SKM-1 treated with dmso at 0.1 percent for 144 hours (cell line): ENCODE data around the gene EIPR1.

ENCODE experiments used
- DNase-seq: peaks from one replicate; lab custom pipeline; 2025; ENCODE audit not compliant: unreplicated experiment; lab: John Stamatoyannopoulos, UW

EIPR1 gene

GRCh38 chr2:3168230-3168891 is 209.3 kb downstream of the EIPR1 start:
- DNase-seq, result no peak

DNA sequence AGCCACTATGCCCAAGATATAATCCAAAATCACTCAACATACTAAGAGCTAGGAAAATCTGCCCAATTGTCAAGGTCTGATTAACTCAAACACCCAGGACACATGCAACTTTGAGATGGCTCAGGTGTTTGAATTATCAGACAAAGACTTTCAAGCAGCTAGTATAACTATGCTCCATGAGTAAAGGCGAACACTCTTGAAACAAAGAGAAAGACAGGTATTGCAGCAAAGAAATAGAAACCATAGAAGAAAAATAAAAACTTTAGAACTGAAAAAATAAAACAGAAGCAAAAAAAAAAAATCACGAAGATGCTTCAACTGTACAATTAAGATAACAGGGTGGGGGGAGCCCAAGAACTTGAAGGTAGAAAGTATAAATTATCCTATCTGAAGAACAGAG is 214.2 kb downstream of the EIPR1 start:
- no peak for DNase-seq

DNA sequence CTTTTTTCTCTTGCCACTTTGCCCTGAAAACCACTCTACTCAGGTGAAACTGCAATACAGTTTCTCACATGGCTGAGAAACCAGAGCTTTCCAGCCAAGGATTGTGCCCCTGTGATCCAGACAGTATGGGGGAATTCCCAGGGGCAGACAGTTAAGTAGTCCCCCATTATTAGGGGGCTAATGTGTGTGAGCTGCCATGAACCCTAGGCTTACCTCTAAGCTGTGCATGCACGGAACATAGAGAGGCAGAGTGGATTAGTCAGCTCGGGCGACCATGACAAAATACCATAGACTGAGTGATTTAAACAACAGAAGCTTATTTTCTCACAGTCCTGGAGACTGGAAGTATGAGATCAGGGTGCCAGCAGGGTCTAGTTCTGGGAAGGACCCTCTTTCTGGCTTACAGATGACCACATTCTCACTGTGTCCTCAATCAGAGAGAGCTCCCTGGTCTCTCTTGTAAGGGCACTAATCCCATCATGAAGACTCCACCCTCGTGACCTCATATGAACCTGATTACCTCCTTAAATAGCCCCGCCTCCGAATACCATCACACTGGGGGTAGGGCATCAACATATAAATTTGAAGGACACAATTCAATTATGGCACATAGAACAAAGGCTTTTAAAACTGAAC is 215.1 kb downstream of the EIPR1 start:
- DNase-seq, result no peak

DNA sequence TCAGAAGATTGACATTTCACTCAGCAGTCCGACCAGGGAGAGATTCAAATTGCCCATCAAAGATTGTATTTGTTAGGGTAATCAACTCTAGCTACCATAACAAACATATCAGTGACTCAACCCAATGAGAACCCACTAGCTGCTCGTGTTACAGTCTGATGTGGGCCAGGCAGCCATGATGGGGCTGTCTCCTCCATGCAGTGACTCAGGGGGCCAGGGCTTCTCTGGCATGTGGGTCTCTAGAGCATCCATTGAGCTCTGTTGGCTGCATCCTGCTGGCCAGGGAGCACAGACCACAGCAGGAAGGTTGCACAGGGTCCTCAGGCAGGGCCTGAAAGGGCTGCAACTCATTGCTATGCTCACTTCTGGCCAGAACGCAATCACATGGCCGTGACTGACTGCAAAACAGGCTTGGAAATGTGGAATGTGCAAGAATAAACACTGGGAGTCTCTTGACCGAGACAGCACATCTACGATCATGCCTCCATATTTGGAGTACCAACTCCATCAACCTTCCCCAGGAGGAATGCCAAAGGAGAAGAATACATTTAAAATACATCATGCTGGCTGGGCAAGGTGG is 216.8 kb downstream of the EIPR1 start:
- DNase-seq, result no peak

DNA sequence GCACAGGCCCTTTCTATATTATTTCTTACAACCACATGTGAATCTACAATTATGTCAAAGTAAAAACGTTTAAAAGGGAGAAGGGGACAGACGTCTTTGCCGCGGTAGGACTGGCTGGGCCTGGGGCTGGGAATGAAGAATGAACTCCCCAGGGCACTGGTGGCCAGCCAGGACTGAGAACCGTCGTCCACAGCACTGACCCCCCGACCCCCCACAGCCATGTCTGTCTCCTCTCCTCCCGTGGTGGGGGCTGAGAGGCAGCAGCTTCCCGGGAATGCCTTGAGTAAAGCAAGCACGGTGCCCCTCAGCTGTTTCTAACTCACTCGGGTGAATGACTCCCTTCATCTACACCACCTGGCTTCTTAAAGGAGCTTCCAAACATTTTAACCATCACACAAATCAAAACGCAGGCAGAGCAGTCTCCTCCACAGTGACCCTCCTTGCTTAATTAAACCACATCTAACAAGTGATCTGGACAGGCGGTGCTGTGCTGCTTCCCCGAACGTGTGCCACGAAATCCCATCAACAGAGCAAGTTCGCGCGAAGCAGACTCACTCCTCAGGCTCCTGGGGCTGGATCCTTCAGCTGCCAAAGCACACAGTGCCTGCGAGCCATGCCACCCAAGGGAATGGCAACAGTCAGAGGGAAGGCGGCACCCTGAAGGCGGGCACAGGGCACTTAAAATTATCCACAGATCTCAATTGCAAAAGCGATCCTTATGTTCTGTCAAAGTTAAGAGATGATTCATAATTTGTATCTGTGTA is 217.7 kb downstream of the EIPR1 start:
- no peak for DNase-seq

DNA sequence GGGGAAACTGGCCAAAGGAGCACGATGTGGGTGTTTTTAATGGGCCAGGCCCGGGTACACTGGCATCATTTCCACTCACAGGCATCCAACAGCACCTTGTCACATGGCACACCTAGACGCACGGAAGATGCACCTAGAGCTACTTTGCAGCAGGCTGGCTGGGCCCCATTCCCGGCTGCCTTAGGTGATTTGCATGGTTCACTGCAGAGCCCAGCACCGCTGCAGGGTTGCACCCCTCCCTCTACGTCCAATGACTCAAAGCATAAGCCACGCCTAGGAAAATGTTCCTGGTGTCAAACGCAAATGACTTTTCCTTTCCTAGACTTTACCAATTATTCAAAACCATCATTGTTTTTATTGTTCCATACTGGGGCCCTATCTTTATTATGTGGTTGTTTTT is 222.9 kb downstream of the EIPR1 start:
- no peak for DNase-seq

DNA sequence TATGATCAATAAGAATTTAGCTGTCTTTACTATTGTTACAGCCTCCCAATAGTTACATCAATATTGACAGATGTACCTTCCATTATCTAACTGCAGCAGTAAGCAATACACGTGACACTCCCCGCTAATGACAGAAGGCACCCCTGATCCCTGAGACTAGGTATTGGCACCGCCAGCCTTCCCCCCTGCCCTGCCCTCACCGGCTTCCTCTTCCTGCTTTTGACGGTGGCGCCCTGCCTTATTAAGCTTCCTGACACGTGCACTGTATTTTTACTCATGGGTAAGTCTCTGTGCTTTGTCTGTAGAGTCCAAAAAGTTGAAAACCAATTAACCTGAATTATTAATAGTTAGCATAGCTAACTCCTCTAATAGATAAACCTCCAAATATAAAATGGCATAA is 223.5 kb downstream of the EIPR1 start:
- no peak for DNase-seq

- DNase-seq, result no peak
Observed at GRCh38 chr2:3151153-3151918, 226.3 kb downstream of the EIPR1 start.

DNA sequence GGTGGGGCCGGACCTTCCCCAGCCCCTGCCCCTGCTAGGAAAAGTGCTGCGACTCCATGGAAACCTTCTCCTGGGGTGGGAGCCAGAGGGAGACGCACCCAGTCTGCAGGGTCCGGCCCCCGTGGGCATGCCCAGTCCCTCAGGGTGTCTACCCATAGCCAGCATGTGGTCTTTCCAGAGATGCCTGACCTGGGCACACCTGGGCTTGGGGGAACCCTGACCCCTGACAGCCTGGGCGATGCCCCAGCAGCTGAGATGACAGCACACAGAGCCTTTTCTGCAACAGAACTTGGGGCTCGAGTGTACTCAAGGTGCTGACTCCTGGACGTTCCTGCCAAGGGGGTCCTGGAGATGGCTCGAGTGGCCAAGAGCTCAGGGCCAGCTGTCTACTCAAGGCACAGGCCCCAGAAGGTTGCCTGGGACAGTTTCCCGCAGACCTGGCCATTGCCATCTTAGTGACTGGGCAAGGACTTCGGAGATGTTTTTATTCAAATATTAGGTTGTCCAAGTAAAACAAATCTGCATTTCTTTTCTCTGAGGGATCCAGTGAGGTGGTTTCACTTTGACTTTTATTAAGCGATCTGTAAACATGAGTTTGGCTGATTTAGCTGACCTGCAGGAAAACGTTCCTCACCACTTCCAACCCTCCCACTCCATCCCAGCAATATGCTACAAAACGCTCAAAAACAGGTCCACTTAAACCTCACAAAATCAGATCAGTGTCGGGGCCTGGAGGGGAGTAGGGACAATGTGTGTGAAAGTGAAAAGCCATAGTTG is 228.0 kb downstream of the EIPR1 start:
- DNase-seq, result no peak

GRCh38 chr2:3148716-3149115 is 228.9 kb downstream of the EIPR1 start:
- no peak for DNase-seq

DNA sequence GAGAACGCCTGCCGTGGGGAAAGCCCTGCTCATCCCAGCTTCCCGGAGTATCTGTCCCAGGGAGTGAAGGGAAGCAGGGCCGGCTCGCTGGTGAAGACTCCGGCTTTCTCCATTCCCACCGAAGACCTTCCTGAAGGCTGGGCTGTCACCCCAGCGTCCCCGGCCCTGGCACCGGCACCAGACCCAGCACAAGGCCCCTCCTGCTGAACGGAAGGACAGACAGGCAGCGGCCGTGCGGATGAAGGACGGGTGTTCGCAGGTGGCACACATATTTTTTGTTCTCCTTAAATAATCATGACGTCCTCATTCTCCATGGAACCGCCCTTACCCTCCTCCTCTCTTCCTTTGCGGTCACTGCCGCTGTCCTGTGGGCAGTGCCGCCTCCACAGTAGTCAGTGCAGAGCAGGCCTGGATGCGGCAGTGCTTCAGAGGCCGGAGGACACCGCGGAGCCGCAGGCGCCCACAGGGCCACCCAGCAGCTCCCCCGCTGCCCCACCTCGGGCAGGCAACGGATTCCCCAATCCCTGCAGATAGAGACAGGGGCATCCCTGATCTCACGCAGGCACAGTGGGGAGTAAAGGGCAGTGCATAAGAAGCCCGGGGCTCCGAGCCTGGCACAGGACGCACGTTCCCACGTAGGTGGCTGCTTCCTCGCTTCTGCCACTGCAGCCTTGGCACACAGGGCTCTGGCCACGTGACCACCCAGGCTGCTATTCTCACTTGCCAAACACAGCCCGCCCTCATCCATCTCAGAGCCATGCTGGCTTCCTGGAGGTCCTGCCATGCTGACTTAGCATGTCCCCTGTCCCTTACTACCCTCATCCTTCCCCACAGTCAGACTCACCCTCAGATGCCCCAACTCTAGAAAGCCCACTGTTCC is 229.7 kb downstream of the EIPR1 start:
- DNase-seq, result no peak

DNA sequence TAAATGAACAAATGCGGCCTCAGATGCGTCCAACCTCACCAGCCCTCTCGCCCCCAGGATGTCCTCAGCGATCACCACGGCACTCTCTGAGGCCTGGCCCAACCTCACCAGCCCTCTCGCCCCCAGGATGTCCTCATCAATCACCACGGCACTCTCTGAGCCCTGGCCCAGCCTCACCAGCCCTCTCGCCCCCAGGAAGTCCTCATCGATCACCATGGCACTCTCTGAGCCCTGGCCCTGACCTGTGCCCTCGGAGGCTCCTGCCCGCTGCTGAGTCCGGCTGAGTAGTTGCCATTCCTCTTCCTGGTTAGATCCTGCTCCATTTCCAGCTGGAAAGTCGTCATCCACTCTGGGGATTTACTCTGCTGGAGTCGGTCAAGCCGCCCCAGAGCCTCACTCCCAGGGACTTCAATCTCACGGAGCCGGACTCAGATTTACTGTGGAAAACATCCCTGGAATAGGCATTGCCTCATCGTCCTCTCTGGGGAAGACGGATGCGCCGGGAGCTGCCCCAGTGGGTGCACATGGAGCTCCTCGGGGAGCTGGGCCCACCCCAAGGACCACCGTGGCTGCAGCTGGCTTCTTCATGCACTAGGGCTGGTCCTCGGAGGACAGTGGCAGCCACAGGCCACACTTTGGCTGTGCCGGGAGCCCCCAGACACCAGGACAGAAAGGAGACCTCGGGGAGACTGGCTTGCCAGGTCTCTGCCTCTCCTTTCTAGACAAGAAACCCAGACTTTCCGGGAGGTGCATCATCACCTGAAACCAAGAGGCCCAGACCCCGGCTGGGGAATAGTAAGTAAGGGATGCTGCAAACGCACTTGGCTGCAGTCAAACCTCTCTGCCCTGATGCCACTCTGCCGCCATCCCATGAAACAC is 230.6 kb downstream of the EIPR1 start:
- DNase-seq, result no peak

GRCh38 chr2:3146175-3146574 is 231.4 kb downstream of the EIPR1 start:
- no peak for DNase-seq

- DNase-seq, result no peak
Observed at GRCh38 chr2:3145471-3146021, 232.1 kb downstream of the EIPR1 start.

- no peak for DNase-seq
Observed at GRCh38 chr2:3144856-3145255, 232.8 kb downstream of the EIPR1 start.

GRCh38 chr2:3143602-3144001 is 234.0 kb downstream of the EIPR1 start:
- DNase-seq, result no peak

DNA sequence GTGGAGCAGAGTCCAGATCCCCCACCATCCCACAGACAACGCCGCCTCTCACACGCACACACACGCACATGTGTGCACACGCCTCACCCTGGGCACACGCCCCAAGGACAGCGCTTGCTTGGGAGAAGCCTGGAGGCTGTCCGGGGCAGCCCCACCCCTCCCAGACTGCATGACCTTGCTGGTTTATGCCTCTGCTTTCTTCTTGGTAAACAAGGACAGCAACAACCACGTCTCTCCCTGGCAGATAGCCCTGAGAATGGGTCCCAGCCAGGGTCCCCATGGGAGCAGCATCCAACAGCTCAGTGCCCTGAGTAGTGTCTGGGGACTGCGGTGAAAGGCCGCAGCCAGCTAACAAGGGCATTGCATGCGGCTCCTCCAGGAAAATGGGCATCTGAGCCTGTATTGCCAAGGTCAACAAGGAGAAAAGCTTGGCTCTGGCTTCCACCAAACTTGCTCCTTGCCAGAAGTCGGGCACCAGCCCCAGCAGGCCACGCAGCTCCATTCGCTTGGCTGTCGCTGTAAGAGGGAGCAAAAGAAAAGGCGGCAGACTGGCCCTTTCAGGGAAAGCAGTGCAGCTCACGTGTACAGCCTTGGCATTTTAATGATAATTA is 234.6 kb downstream of the EIPR1 start:
- DNase-seq, result no peak

GRCh38 chr2:3142210-3142609 is 235.4 kb downstream of the EIPR1 start:
- no peak for DNase-seq
